ENCODE results near the gene LILRB5. TPM values are rescaled to one million over a fixed set of nuclear protein-coding genes. Genes with fewer than 3 reads are reported as not detected.
"Not testable (repeated sequence)": the region's sequence is repeated elsewhere in the genome, so short reads cannot be mapped to it uniquely, and the experiment has no call there.

LILRB5 gene
- total and polyA plus RNA-seq, 7 experiments from 2014 or later = 0.08 to 1.8 (median 1.2) TPM; not detected in 3

GRCh38 chr19:54282686-54283470, 25.8 kb upstream of the LILRB5 start:
- Mint-ChIP-seq H3K27me3 (peaks cover 27 to 38% (median 28%) of the 10 kb centered on the region in 5 donors), H3K27ac (no peak overlapping the region), H3K9me3 (no peaks in the 10 kb centered on the region), H3K4me3 (no peak overlapping the region), H3K36me3 (peaks cover 0 to 5% (median 0%) of the 10 kb centered on the region in 5 donors), H3K4me1 (peaks cover 0 to 11% (median 8%) of the 10 kb centered on the region in 7 donors)
- no peaks in the 10 kb centered on the region for H3K27me3 ChIP-seq (ENCODE audit: control insufficient read depth in 2 of 2, insufficient read depth in 2 of 2, low read length in 2 of 2)
- CTCF ChIA-PET = no interaction called here
- H3K9me3 ChIP-seq (ENCODE audit: control insufficient read depth in 2 of 3, low read length in 3 of 3) = no peaks in the 10 kb centered on the region
- no peak overlapping the region for H3K27ac ChIP-seq (ENCODE audit: low read depth, low read length)
- DNase-seq = no peak
- no peak overlapping the region for H3K4me3 ChIP-seq (ENCODE audit: low read length)
- no peaks in the 10 kb centered on the region for H3K4me1 ChIP-seq (ENCODE audit: control insufficient read depth in 2 of 2, insufficient read depth in 2 of 2, low read length in 2 of 2)
- no peaks in the 10 kb centered on the region for H3K36me3 ChIP-seq (ENCODE audit: control insufficient read depth in 2 of 3, insufficient read depth in 3 of 3, low read length in 3 of 3)
- POLR2A ChIA-PET = no interaction called here
- peak; percentile 27 for ATAC-seq
- intact Hi-C loops (cut with micrococcal nuclease) = no loop called here

DNA sequence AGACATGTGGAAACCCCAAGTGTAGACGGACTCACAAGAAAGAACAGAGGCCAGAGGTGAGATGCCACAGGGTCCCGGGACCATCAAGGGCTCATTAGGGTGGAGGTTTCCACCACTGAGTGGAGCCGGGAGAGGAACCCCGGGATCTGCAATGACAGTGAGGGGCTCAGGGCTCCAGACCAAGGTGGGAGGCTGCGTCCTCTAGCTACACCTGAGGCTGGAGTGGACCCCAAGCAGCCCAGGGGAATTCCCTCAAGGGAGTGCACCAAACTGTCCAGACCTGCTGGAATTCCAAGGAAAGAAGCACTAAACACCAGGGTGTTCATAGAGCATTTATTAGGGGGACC, 24.6 kb upstream of the LILRB5 start:
- H3K4me1 ChIP-seq (ENCODE audit: control insufficient read depth in 2 of 2, insufficient read depth in 2 of 2, low read length in 2 of 2); ATAC-seq; H3K36me3 ChIP-seq (ENCODE audit: control insufficient read depth in 2 of 3, insufficient read depth in 3 of 3, low read length in 3 of 3); H3K27ac Mint-ChIP-seq; POLR2A ChIA-PET; H3K9me3 Mint-ChIP-seq; H3K4me3 Mint-ChIP-seq; H3K27me3 ChIP-seq (ENCODE audit: control insufficient read depth in 2 of 2, insufficient read depth in 2 of 2, low read length in 2 of 2); H3K36me3 Mint-ChIP-seq; intact Hi-C loops (cut with micrococcal nuclease); H3K27ac ChIP-seq (ENCODE audit: low read depth, low read length); H3K4me3 ChIP-seq (ENCODE audit: low read length); H3K9me3 ChIP-seq (ENCODE audit: control insufficient read depth in 2 of 3, low read length in 3 of 3); DNase-seq: not testable (repeated sequence)
- Mint-ChIP-seq H3K4me1 (peaks cover 0 to 11% (median 6%) of the 10 kb centered on the region in 7 donors), H3K27me3 (peaks cover 27 to 34% (median 28%) of the 10 kb centered on the region in 5 donors)
- CTCF ChIA-PET = interaction anchor here (0.6 kb wide), 1 partner anchor 384 kb away, joined by 3 read pairs; no protein-coding TSS in a partner anchor

DNA sequence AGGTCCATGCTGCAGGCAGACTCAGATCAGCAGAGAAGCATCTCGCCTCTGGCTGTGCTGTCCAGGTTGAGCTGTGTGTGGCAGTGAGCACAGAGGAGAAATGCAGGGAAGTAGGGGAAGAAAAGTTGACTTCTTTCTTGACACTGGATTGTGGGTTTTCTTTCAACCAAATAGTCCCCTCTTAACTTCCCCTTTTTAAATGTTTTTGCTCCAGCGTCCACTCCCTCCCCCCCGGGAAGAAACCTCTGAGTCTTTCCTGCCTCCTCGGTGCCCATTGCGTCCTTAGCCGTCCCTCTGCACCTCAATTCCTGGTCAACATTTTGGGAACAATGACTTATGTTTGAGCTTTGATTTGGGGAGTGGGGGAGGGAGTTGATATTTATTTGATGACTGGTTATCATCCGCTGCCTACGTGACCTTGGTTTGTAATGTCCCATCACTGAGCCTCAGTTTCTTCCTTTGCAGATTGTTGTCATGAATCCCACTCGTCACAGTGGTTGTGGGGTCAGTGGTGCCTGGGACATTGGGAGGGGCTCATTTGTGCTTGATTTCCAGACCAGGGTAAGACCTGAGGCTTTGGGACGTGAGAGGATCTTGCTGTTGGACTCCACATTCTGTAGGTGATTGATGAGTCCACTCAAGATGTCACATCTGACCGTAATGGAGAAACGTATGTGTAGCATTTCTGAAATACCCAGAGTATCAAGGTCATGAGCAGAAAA, 24.1 kb upstream of the LILRB5 start, which contains the start of gene LILRB2:
Gene LILRB2, minus strand, starts transcription at position 104 of the 722 bp plus-strand sequence. CDS start 614 bp downstream, outside the sequence.
- DNase-seq (no peak), ATAC-seq (peak; percentile 47)
- Mint-ChIP-seq H3K36me3 (peaks cover 0 to 5% (median 0%) of the 10 kb centered on the region in 5 donors), H3K9me3 (no peaks in the 10 kb centered on the region), H3K4me3 (peak within 1 kb of the TSS in 1 of 10 donors; percentile 27), H3K27me3 (peaks cover 27 to 37% (median 28%) of the 10 kb centered on the region in 5 donors), H3K4me1 (peaks cover 0 to 11% (median 6%) of the 10 kb centered on the region in 7 donors), H3K27ac (no peak within 1 kb of the TSS)
- Histone ChIP-seq H3K36me3 (ENCODE audit: control insufficient read depth in 2 of 3, insufficient read depth in 3 of 3, low read length in 3 of 3) (no peaks in the 10 kb centered on the region), H3K4me1 (ENCODE audit: control insufficient read depth in 2 of 2, insufficient read depth in 2 of 2, low read length in 2 of 2) (no peaks in the 10 kb centered on the region), H3K27ac (ENCODE audit: low read depth, low read length) (no peak within 1 kb of the TSS), H3K9me3 (ENCODE audit: control insufficient read depth in 2 of 3, low read length in 3 of 3) (no peaks in the 10 kb centered on the region), H3K27me3 (ENCODE audit: control insufficient read depth in 2 of 2, insufficient read depth in 2 of 2, low read length in 2 of 2) (no peaks in the 10 kb centered on the region), H3K4me3 (ENCODE audit: low read length) (no peak within 1 kb of the TSS)
- intact Hi-C loops (cut with micrococcal nuclease) = no loop called here
- ChIA-PET CTCF (no interaction called here), POLR2A (no interaction called here)

DNA sequence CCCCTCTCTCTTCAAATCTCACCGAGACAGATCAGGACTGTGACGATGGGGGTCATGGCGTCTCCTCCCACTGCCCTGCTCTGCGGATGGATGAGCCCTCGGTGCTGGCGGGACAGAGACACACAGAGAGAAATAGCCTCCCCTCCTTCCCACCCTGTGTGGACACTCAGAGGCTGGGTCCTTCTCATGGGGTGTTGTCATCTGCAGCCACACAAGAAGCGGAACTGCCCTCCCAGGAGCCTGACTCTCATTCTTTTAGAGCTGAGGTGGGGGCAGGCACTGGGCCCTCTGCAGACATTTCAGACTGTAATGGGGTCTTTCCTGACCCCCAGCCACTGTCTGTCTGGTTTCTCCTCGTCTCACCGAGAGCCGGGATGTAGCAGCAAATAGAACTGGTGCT, 23.4 kb upstream of the LILRB5 start:
- peaks cover 0 to 11% (median 6%) of the 10 kb centered on the region in 7 donors for H3K4me1 Mint-ChIP-seq
- H3K9me3 ChIP-seq (ENCODE audit: control insufficient read depth in 2 of 3, low read length in 3 of 3); H3K27ac ChIP-seq (ENCODE audit: low read depth, low read length); POLR2A ChIA-PET; H3K27me3 ChIP-seq (ENCODE audit: control insufficient read depth in 2 of 2, insufficient read depth in 2 of 2, low read length in 2 of 2); H3K4me3 ChIP-seq (ENCODE audit: low read length); intact Hi-C loops (cut with micrococcal nuclease); H3K27ac Mint-ChIP-seq; H3K9me3 Mint-ChIP-seq; H3K36me3 ChIP-seq (ENCODE audit: control insufficient read depth in 2 of 3, insufficient read depth in 3 of 3, low read length in 3 of 3); DNase-seq; H3K36me3 Mint-ChIP-seq; H3K4me1 ChIP-seq (ENCODE audit: control insufficient read depth in 2 of 2, insufficient read depth in 2 of 2, low read length in 2 of 2); CTCF ChIA-PET: not testable (repeated sequence)
- peak overlapping the region in 1 of 10 donors; percentile 27 for H3K4me3 Mint-ChIP-seq
- peaks cover 27 to 44% (median 28%) of the 10 kb centered on the region in 5 donors for H3K27me3 Mint-ChIP-seq
- ATAC-seq = peak; percentile 72

- H3K27ac ChIP-seq (ENCODE audit: low read depth, low read length); H3K9me3 Mint-ChIP-seq; H3K27me3 ChIP-seq (ENCODE audit: control insufficient read depth in 2 of 2, insufficient read depth in 2 of 2, low read length in 2 of 2); H3K4me3 ChIP-seq (ENCODE audit: low read length); H3K9me3 ChIP-seq (ENCODE audit: control insufficient read depth in 2 of 3, low read length in 3 of 3); intact Hi-C loops (cut with micrococcal nuclease); H3K4me1 ChIP-seq (ENCODE audit: control insufficient read depth in 2 of 2, insufficient read depth in 2 of 2, low read length in 2 of 2); CTCF ChIA-PET; ATAC-seq; H3K36me3 ChIP-seq (ENCODE audit: control insufficient read depth in 2 of 3, insufficient read depth in 3 of 3, low read length in 3 of 3); POLR2A ChIA-PET; H3K36me3 Mint-ChIP-seq; H3K27ac Mint-ChIP-seq; DNase-seq: not testable (repeated sequence)
- Mint-ChIP-seq H3K4me1 (peaks cover 0 to 11% (median 5%) of the 10 kb centered on the region in 7 donors), H3K27me3 (peaks cover 27 to 48% (median 28%) of the 10 kb centered on the region in 5 donors), H3K4me3 (peak overlapping the region in 1 of 10 donors; percentile 27)
These were observed 23.0 kb upstream of the LILRB5 start for GRCh38 chr19:54280025-54280424.

DNA sequence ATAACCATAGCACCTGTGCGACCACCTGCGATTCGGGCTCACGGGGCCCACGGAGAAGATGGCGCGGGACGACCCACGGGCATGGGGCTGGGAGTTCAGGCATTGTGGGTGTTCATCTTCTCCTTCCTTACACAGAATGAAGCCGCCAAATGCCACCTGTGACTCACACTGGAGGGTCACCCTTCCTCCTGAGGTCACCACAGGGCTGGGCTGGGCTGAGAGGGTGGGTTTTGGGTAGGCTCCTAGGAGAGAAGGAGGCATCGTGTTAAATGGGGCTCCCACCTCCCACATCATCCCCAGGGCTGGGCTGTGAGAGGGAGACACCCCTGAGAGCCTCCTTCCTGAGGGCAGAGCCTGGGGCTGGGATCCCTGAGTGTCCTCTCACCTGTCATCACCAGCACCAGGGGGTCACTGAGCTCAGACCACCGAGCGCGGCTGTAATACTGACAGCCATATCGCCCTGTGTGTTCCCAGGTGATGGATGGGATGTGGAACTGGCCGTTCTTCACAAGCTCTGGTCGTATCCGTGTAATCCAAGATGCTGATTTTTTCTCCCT, 22.4 kb upstream of the LILRB5 start:
- intact Hi-C loops (cut with micrococcal nuclease) = no loop called here
- Histone ChIP-seq H3K27ac (ENCODE audit: low read depth, low read length) (no peak overlapping the region), H3K9me3 (ENCODE audit: control insufficient read depth in 2 of 3, low read length in 3 of 3) (no peaks in the 10 kb centered on the region), H3K4me3 (ENCODE audit: low read length) (no peak overlapping the region), H3K4me1 (ENCODE audit: control insufficient read depth in 2 of 2, insufficient read depth in 2 of 2, low read length in 2 of 2) (no peaks in the 10 kb centered on the region), H3K36me3 (ENCODE audit: control insufficient read depth in 2 of 3, insufficient read depth in 3 of 3, low read length in 3 of 3) (no peaks in the 10 kb centered on the region), H3K27me3 (ENCODE audit: control insufficient read depth in 2 of 2, insufficient read depth in 2 of 2, low read length in 2 of 2) (no peaks in the 10 kb centered on the region)
- Mint-ChIP-seq H3K27me3 (peaks cover 27 to 49% (median 28%) of the 10 kb centered on the region in 5 donors), H3K4me1 (peaks cover 0 to 11% (median 0%) of the 10 kb centered on the region in 7 donors), H3K9me3 (no peaks in the 10 kb centered on the region), H3K4me3 (no peak overlapping the region), H3K36me3 (peaks cover 0 to 5% (median 0%) of the 10 kb centered on the region in 5 donors), H3K27ac (no peak overlapping the region)
- no peak for DNase-seq
- CTCF ChIA-PET = no interaction called here
- POLR2A ChIA-PET = no interaction called here
- ATAC-seq = no peak
